ENCODE data around the gene YY1. TPM values are rescaled to one million over a fixed set of nuclear protein-coding genes. Genes with fewer than 3 reads are reported as not detected.

YY1 gene
- total and polyA plus RNA-seq, 2 of the 4 experiments (the other 2 are of a cell fraction) = 21.7 to 29.9 TPM

GRCh38 chr14:100323942-100324307 is 85.0 kb downstream of the YY1 start:
- no peaks in the 10 kb centered on the region for H4K20me1 ChIP-seq (ENCODE audit: insufficient read depth, low read length)
- DNase-seq (no peak), ATAC-seq (ENCODE audit: low read depth) (no peak)
- no peak overlapping the region for H4K91ac ChIP-seq (ENCODE audit: insufficient read depth, low read depth, low read length)
- no peak overlapping the region for H3K23ac ChIP-seq (ENCODE audit: low read depth, low read length)
- no peaks in the 10 kb centered on the region for H3K36me3 ChIP-seq (ENCODE audit: control insufficient read depth, insufficient read depth, low read length)
- H2BK15ac ChIP-seq (ENCODE audit: low read depth, low read length) = no peak overlapping the region
- in situ Hi-C loops (cut with MboI; ENCODE audit: low sequenced_read_pairs) (no loop called here), intact Hi-C loops (cut with micrococcal nuclease) (no loop called here), dilution Hi-C loops (cut with HindIII; ENCODE audit: low sequenced_read_pairs, unreplicated experiment) (no loop called here)
- H2BK5ac ChIP-seq (ENCODE audit: low read depth, low read length, poor library complexity, severe bottlenecking) = no peak overlapping the region
- H4K8ac ChIP-seq (ENCODE audit: low read depth in 2 of 2, low read length in 2 of 2) = no peak overlapping the region
- no TSS peak for BruUV-seq (replicated peaks)
- no peak overlapping the region for H3K4ac ChIP-seq (ENCODE audit: low read depth, low read length)
- no peak overlapping the region for H3K9ac ChIP-seq (ENCODE audit: low read depth, low read length)
- POLR2A ChIA-PET (ENCODE audit: unreplicated experiment) = no interaction called here
- no peak overlapping the region for H3K27ac ChIP-seq (ENCODE audit: insufficient read depth, low read length)
- WGBS, 2 experiments (ENCODE audit: extremely low coverage in 2 of 2, insufficient read length in 1 of 2) = 82% methylated on average over 3 of the region's 8 CpGs; no CpG with 5 or more reads in 1 of the 2 experiments
- H3K56ac ChIP-seq (ENCODE audit: extremely low read depth, insufficient read depth, low read length) = no peak overlapping the region
- no peak for TF ChIP-seq MAZ (IDR thresholded peaks at IDR 0.05; ENCODE audit: borderline replicate concordance, low read depth, low read length)
- no peaks in the 10 kb centered on the region for H3K9me3 ChIP-seq (ENCODE audit: control insufficient read depth, insufficient read depth, low read length)
- H2BK20ac ChIP-seq (ENCODE audit: low read depth, low read length) = no peak overlapping the region
- no peaks in the 10 kb centered on the region for H3K4me1 ChIP-seq (ENCODE audit: control insufficient read depth, insufficient read depth, low read length)
- H3K9me1 ChIP-seq (ENCODE audit: insufficient read depth, low read length) = no peaks in the 10 kb centered on the region
- no peak overlapping the region for H3K18ac ChIP-seq (ENCODE audit: low read depth, low read length)
- H2AFZ ChIP-seq (replicated peaks; ENCODE audit: low read length, poor library complexity) = no peak overlapping the region
- no peak overlapping the region for H3K14ac ChIP-seq (replicated peaks; ENCODE audit: low read depth, low read length)
- no peak overlapping the region for H3K4me2 ChIP-seq (ENCODE audit: low read depth, low read length)
- H3K79me1 ChIP-seq (ENCODE audit: low read depth in 1 of 2, low read length in 2 of 2) = no peaks in the 10 kb centered on the region
- H2AK9ac ChIP-seq (replicated peaks; ENCODE audit: low read depth, low read length, poor library complexity) = peak overlapping the region; percentile 13
- H2BK120ac ChIP-seq (ENCODE audit: low read depth, low read length) = no peak overlapping the region
- H3K4me3 ChIP-seq (ENCODE audit: insufficient read depth, low read depth, low read length) = no peak overlapping the region
- no peaks in the 10 kb centered on the region; the same call in 1 of the 2 replicates for H3K27me3 ChIP-seq (ENCODE audit: control insufficient read depth, insufficient read depth, low read length)
- no peak overlapping the region for H2AK5ac ChIP-seq (ENCODE audit: low read depth, low read length)
- CTCF ChIA-PET = no interaction called here
- no peak overlapping the region for H4K5ac ChIP-seq (ENCODE audit: low read depth, low read length)
